ENCODE data around the gene DIP2C. TPM values are rescaled to one million over a fixed set of nuclear protein-coding genes. Genes with fewer than 3 reads are reported as not detected.

The DIP2C gene
- total and polyA plus RNA-seq, 8 donors = 2.4 to 40.1 (median 21.0) TPM

GRCh38 chr10:293636-294035 lies 395.8 kb downstream of the DIP2C start:
- Histone ChIP-seq H3K9me3 (no peaks in the 10 kb centered on the region), H3K27me3 (no peaks in the 10 kb centered on the region), H3K27ac (no peak overlapping the region), H3K36me3 (peaks cover 6 to 48% (median 35%) of the 10 kb centered on the region in 4 donors), H3K4me1 (peaks cover 0 to 16% (median 7%) of the 10 kb centered on the region in 4 donors), H3K4me3 (no peak overlapping the region)
- no peak for TF ChIP-seq EP300 (IDR thresholded peaks at IDR 0.05)
- TF ChIP-seq CTCF (IDR thresholded peaks at IDR 0.05) = no peak
- TF ChIP-seq POLR2AphosphoS5 (IDR thresholded peaks at IDR 0.05) = no peak
- no peak for TF ChIP-seq POLR2A (IDR thresholded peaks at IDR 0.05)
- 69 to 87% (median 82%) methylated on average over 4 of the region's 4 CpGs for WGBS, 5 donors
- DNase-seq = no peak
- intact Hi-C loops (cut with DNase I; ENCODE audit: low total_unique reads) = no loop called here

GRCh38 chr10:290026-290725 lies 399.3 kb downstream of the DIP2C start:
- H3K27me3 ChIP-seq = no peaks in the 10 kb centered on the region
- intact Hi-C loops (cut with DNase I; ENCODE audit: low total_unique reads) = no loop called here
- peaks cover 6 to 73% (median 60%) of the 10 kb centered on the region in 4 donors for H3K36me3 ChIP-seq
- no peak for DNase-seq
- no peaks in the 10 kb centered on the region for H3K9me3 ChIP-seq
- TF ChIP-seq POLR2AphosphoS5 (IDR thresholded peaks at IDR 0.05) = no peak
- no peak for TF ChIP-seq EP300 (IDR thresholded peaks at IDR 0.05)
- TF ChIP-seq CTCF (IDR thresholded peaks at IDR 0.05) = no peak
- no peak for TF ChIP-seq POLR2A (IDR thresholded peaks at IDR 0.05)
- no peak overlapping the region for H3K27ac ChIP-seq
- H3K4me1 ChIP-seq = peaks cover 0 to 7% (median 0%) of the 10 kb centered on the region in 4 donors
- WGBS, 5 donors = 90 to 96% (median 93%) methylated on average over 16 to 17 of the region's 17 CpGs
- no peak overlapping the region for H3K4me3 ChIP-seq

GRCh38 chr10:289581-289980 lies 399.9 kb downstream of the DIP2C start:
- intact Hi-C loops (cut with DNase I; ENCODE audit: low total_unique reads) = no loop called here
- no peak for TF ChIP-seq EP300 (IDR thresholded peaks at IDR 0.05)
- TF ChIP-seq CTCF (IDR thresholded peaks at IDR 0.05) = no peak
- TF ChIP-seq POLR2A (IDR thresholded peaks at IDR 0.05) = no peak
- no peak for TF ChIP-seq POLR2AphosphoS5 (IDR thresholded peaks at IDR 0.05)
- 91 to 100% (median 95%) methylated on average over 9 of the region's 9 CpGs for WGBS, 5 donors

GRCh38 chr10:288316-289200 lies 400.9 kb downstream of the DIP2C start:
- TF ChIP-seq POLR2A (IDR thresholded peaks at IDR 0.05) (no peak), POLR2AphosphoS5 (IDR thresholded peaks at IDR 0.05) (no peak), CTCF (IDR thresholded peaks at IDR 0.05) (no peak), EP300 (IDR thresholded peaks at IDR 0.05) (no peak)
- peaks cover 6 to 89% (median 76%) of the 10 kb centered on the region in 4 donors for H3K36me3 ChIP-seq
- 90 to 95% (median 93%) methylated on average over 27 of the region's 27 CpGs for WGBS, 5 donors
- intact Hi-C loops (cut with DNase I; ENCODE audit: low total_unique reads) = no loop called here
- peaks cover 0 to 7% (median 0%) of the 10 kb centered on the region in 4 donors for H3K4me1 ChIP-seq
- no peak for DNase-seq
- no peak overlapping the region for H3K4me3 ChIP-seq
- no peaks in the 10 kb centered on the region for H3K9me3 ChIP-seq
- no peaks in the 10 kb centered on the region for H3K27me3 ChIP-seq
- no peak overlapping the region for H3K27ac ChIP-seq

More at GRCh38 chr10:289581-289980, 399.9 kb downstream of the DIP2C start:
- Histone ChIP-seq H3K9me3 (no peaks in the 10 kb centered on the region), H3K4me3 (no peak overlapping the region), H3K4me1 (peaks cover 0 to 7% (median 0%) of the 10 kb centered on the region in 4 donors), H3K27me3 (no peaks in the 10 kb centered on the region), H3K27ac (no peak overlapping the region), H3K36me3 (peaks cover 6 to 79% (median 65%) of the 10 kb centered on the region in 4 donors)
- no peak for DNase-seq

Data from stomach (tissue), 9 donors.